Measurements from ENCODE around the gene SYTL1.

Gene SYTL1

DNA sequence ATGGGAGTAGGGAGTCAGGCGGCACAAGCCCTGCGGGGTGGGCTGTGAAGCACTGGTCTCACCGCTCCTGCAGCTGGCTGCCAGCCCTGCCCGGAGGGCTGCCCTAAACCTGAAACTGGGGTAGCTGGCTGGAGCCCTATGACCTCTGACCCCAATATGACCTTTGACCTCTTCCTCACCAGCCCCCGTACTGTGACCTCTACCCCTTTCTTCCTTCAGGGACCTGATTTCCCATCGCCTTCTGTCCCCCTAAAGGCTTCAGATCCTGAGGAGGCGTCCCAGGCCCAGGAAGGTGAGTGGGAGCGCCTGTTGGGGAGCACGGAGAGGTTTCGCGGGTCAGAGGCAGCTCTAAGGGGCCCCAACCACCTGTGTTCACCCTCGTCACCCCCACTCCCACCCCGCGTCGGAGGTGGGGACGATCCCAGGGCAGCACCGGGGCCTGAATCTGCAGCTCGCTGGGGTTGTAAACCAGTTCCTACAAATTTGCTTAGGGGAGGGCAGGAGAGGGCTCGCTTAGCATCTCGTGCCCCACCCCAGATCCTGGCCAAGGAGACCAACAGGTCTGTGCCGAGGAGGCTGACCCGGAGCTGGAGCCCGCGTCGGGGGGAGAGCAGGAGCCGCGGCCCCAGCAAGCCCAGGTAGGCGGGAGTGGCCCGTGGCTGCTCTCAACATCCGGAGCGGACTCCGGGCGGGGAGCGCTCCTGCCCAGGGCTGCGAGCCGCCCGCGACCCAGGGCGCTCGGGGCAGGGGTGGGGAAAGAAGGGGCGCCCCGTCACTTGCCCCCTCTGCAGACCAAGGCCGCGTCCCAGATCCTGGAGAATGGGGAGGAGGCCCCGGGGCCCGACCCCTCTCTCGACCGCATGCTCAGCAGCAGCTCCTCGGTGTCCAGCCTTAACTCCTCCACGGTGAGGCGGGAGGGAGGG, 7.3 kb downstream of the SYTL1 start:
- DNase-seq, result peak; percentile 60
- Histone ChIP-seq H3K4me3 (ENCODE audit: low read length) (peak overlapping the region; percentile 65), H3K27me3 (replicated peaks; ENCODE audit: insufficient read depth, low read length) (no peaks in the 10 kb centered on the region), H3K9ac (ENCODE audit: low read length) (peak overlapping the region; percentile 58; the same call in 1 of the 2 replicates), H3K79me2 (ENCODE audit: low read length) (no peaks in the 10 kb centered on the region), H3K27ac (ENCODE audit: low read length) (no peak overlapping the region), H3K4me1 (ENCODE audit: low read length) (no peaks in the 10 kb centered on the region), H3K4me2 (ENCODE audit: low read depth, low read length) (peak overlapping the region; percentile 91), H3K9me3 (replicated peaks; ENCODE audit: insufficient read depth, low read length) (no peaks in the 10 kb centered on the region), H3F3A (ENCODE audit: insufficient read depth, low read length) (no peaks in the 10 kb centered on the region), H3K9me2 (replicated peaks; ENCODE audit: insufficient read depth, low read length) (no peaks in the 10 kb centered on the region), H2AFZ (ENCODE audit: low read length) (peak overlapping the region; percentile 97), H3K36me3 (replicated peaks; ENCODE audit: insufficient read depth, low read length) (no peaks in the 10 kb centered on the region), H4K20me1 (ENCODE audit: insufficient read depth, low read length) (no peaks in the 10 kb centered on the region)
- TF ChIP-seq CTCF (IDR thresholded peaks at IDR 0.05; ENCODE audit: low read length) (no peak), EZH2phosphoT487 (IDR thresholded peaks at IDR 0.05; ENCODE audit: low read length) (no peak), EZH2 (optimal IDR thresholded peaks at IDR 0.05; ENCODE audit: low read depth, low read length) (no peak)

DNA sequence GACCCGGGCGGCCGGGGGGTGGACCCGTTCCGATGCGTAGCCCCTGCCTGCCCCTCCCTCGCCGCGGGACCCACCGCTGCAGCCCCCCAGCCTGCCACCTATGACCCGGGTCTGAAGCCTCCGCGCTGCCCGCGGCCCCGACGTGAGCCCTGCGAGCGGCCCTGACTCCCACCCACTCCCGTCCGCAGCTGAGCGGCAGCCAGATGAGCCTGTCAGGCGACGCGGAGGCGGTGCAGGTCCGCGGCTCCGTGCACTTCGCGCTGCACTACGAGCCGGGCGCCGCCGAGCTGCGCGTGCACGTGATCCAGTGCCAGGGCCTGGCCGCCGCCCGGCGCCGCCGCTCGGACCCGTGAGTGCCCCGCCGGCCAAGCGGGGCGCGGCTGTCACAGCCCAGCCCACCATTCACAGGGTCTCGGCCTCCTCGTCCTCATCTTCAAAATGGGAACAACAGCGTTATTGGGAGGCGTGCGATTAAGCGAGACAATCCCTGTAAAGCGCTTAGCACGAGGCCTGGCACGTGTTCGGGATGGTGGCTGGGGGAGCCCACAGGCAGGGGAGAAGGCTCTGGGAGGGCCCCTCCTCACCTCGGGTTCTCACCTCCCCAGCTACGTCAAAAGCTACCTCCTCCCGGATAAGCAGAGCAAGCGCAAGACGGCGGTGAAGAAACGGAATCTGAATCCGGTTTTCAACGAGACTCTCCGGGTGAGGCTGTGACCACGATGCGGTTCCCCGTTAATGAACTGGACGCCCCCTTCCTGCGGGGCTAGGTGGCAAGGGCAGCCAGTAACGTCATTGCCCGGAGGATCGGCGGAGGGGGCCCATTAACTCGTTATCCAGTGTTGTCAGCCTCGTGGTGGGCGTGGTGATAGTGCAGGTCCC, 8.2 kb downstream of the SYTL1 start:
- Histone ChIP-seq H3K9me2 (replicated peaks; ENCODE audit: insufficient read depth, low read length) (no peaks in the 10 kb centered on the region), H3K9ac (ENCODE audit: low read length) (peak overlapping the region; percentile 58; the same call in 1 of the 2 replicates), H3K79me2 (ENCODE audit: low read length) (no peaks in the 10 kb centered on the region), H3K4me3 (ENCODE audit: low read length) (peak overlapping the region; percentile 65), H3F3A (ENCODE audit: insufficient read depth, low read length) (no peaks in the 10 kb centered on the region), H3K4me2 (ENCODE audit: low read depth, low read length) (peak overlapping the region; percentile 91), H3K4me1 (ENCODE audit: low read length) (no peaks in the 10 kb centered on the region), H2AFZ (ENCODE audit: low read length) (peak overlapping the region; percentile 97), H3K9me3 (replicated peaks; ENCODE audit: insufficient read depth, low read length) (no peaks in the 10 kb centered on the region), H3K36me3 (replicated peaks; ENCODE audit: insufficient read depth, low read length) (no peaks in the 10 kb centered on the region), H3K27ac (ENCODE audit: low read length) (no peak overlapping the region), H3K27me3 (replicated peaks; ENCODE audit: insufficient read depth, low read length) (no peaks in the 10 kb centered on the region), H4K20me1 (ENCODE audit: insufficient read depth, low read length) (no peaks in the 10 kb centered on the region)
- TF ChIP-seq CTCF (IDR thresholded peaks at IDR 0.05; ENCODE audit: low read length) (no peak), EZH2phosphoT487 (IDR thresholded peaks at IDR 0.05; ENCODE audit: low read length) (no peak), EZH2 (optimal IDR thresholded peaks at IDR 0.05; ENCODE audit: low read depth, low read length) (no peak)
- peak; percentile 18 for DNase-seq

GRCh38 chr1:27350663-27351540, 9.1 kb downstream of the SYTL1 start:
- H3K4me2 ChIP-seq (ENCODE audit: low read depth, low read length), result no peak overlapping the region
- H3K36me3 ChIP-seq (replicated peaks; ENCODE audit: insufficient read depth, low read length), result no peaks in the 10 kb centered on the region
- H3K9ac ChIP-seq (ENCODE audit: low read length), result no peak overlapping the region
- TF ChIP-seq EZH2 (optimal IDR thresholded peaks at IDR 0.05; ENCODE audit: low read depth, low read length) (no peak), EZH2phosphoT487 (IDR thresholded peaks at IDR 0.05; ENCODE audit: low read length) (no peak), CTCF (IDR thresholded peaks at IDR 0.05; ENCODE audit: low read length) (no peak)
- H4K20me1 ChIP-seq (ENCODE audit: insufficient read depth, low read length), result no peaks in the 10 kb centered on the region
- DNase-seq, result no peak
- H3F3A ChIP-seq (ENCODE audit: insufficient read depth, low read length), result no peaks in the 10 kb centered on the region
- H3K27ac ChIP-seq (ENCODE audit: low read length), result no peak overlapping the region
- H3K9me3 ChIP-seq (replicated peaks; ENCODE audit: insufficient read depth, low read length), result no peaks in the 10 kb centered on the region
- H3K4me1 ChIP-seq (ENCODE audit: low read length), result no peaks in the 10 kb centered on the region
- no peaks in the 10 kb centered on the region for H3K9me2 ChIP-seq (replicated peaks; ENCODE audit: insufficient read depth, low read length)
- no peak overlapping the region for H2AFZ ChIP-seq (ENCODE audit: low read length)
- no peak overlapping the region for H3K4me3 ChIP-seq (ENCODE audit: low read length)
- no peaks in the 10 kb centered on the region for H3K27me3 ChIP-seq (replicated peaks; ENCODE audit: insufficient read depth, low read length)
- H3K79me2 ChIP-seq (ENCODE audit: low read length), result no peaks in the 10 kb centered on the region

Data from MM.1S (cell line).